Measurements from ENCODE around the gene NAXE.

DNA sequence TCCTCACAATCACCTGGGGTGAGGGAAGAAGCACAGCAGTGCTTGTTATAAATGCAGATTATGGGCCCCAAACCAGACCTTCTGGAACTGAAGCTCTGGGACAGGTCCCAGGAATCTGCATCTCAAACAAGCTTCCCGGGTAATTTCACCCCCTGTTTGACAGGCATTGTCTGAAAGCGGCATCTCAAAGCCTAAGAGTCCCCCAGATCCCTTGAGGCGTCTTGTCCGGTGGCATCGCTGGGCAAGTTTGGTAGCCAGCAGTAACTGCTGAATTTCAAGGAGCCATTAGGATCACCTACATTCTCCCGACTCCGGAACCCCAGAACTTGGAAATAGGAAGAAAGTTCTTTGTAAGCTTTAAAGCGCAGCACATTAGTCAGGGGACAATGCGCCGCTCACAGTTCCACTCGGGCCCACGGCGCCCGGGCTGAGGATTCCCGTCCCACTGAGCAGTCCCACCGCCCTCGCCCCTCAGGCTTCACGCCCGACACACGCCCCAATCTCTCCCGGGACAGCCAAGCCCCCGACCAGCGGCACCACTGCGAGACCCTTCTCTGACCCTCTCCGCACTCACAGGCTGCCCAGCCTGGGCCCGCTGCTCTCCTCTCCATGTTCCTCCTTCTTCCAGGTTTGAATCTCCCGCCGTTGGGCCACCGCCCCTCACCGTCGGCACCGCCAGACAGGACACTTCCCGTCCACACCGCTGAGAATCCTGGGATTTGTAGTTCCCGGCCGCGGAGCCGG is 19.5 kb upstream of the NAXE start, which contains the start of gene IQGAP3:
- TF ChIP-seq, protein P1, sequence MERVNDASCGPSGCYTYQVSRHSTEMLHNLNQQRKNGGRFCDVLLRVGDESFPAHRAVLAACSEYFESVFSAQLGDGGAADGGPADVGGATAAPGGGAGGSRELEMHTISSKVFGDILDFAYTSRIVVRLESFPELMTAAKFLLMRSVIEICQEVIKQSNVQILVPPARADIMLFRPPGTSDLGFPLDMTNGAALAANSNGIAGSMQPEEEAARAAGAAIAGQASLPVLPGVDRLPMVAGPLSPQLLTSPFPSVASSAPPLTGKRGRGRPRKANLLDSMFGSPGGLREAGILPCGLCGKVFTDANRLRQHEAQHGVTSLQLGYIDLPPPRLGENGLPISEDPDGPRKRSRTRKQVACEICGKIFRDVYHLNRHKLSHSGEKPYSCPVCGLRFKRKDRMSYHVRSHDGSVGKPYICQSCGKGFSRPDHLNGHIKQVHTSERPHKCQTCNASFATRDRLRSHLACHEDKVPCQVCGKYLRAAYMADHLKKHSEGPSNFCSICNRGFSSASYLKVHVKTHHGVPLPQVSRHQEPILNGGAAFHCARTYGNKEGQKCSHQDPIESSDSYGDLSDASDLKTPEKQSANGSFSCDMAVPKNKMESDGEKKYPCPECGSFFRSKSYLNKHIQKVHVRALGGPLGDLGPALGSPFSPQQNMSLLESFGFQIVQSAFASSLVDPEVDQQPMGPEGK (CRISPR knock-in tag; IDR thresholded peaks at IDR 0.05; ENCODE audit: borderline replicate concordance), result no peak
- TF ChIP-seq PPARA (CRISPR knock-in tag; IDR thresholded peaks at IDR 0.05; ENCODE audit: borderline replicate concordance), result no peak
- TF ChIP-seq RARB (CRISPR knock-in tag; IDR thresholded peaks at IDR 0.05), result no peak

All from SK-N-SH treated with all-trans-retinoic acid at 6 μM for 48 hours (cell line).